Panc1 (cell line): ENCODE results near the gene SHISA9. TPM values are rescaled to one million over a fixed set of nuclear protein-coding genes. Genes with fewer than 3 reads are reported as not detected.

Source experiments
- ATAC-seq: fragments of 200-7000 bp; cut with Tn5 transposase; 2 replicates; pipeline ENCODE4 v1.9.1; 2020; ENCODE audit warnings: mild to moderate bottlenecking, moderate library complexity
- BruUV-seq: library from RNA; stranded (reverse); fragments of 400-500 nt; replicated peaks from 2 replicates; lab custom pipeline; 2021; lab: Mats Ljungman, UMichigan
- CTCF ChIA-PET: fragments of 300-600 bp; sonication (Branson Sonifier 250); formaldehyde crosslinking; loops from one replicate; lab custom pipeline; 2022; ENCODE audit warnings: antibody characterized with exemption; lab: Charles Lee
- POLR2A ChIA-PET: fragments of 300-600 bp; sonication (Branson Sonifier 250); formaldehyde crosslinking; loops from one replicate; lab custom pipeline; 2022; ENCODE audit warnings: antibody characterized with exemption; lab: Charles Lee
- DNase-seq: peaks from one replicate; pipeline ENCODE4 v3.0.0-alpha.2; 2010; ENCODE audit warnings: low read depth, low spot score
- H3K27ac ChIP-seq: 2 replicates; pipeline ENCODE4 v1.5.1; 2011; ENCODE audit warnings: mild to moderate bottlenecking, low read length, inconsistent platforms
- H3K27me3 ChIP-seq: fragments of 200-500 bp; sonication (Bioruptor generic); 2 replicates; pipeline ENCODE4 v1.6.0; 2014; ENCODE audit warnings: low read length, inconsistent platforms; ENCODE audit not compliant: control insufficient read depth, insufficient read depth
- H3K36me3 ChIP-seq: fragments of 200-500 bp; sonication (Bioruptor generic); 2 replicates; pipeline ENCODE4 v1.5.1; 2014; ENCODE audit warnings: inconsistent platforms, mild to moderate bottlenecking, low read length, moderate library complexity; ENCODE audit not compliant: control insufficient read depth, insufficient read depth
- H3K4me1 ChIP-seq: 2 replicates; pipeline ENCODE4 v1.5.1; 2011; ENCODE audit warnings: inconsistent platforms, mild to moderate bottlenecking, low read length, moderate library complexity; ENCODE audit not compliant: control insufficient read depth, insufficient read depth
- H3K4me3 ChIP-seq, 2 experiments: 2 replicates each; pipeline ENCODE4 v1.5.1; 2011 to 2012; ENCODE audit warnings: low read depth in 2 of 2, low read length in 2 of 2, mild to moderate bottlenecking in 2 of 2, inconsistent platforms in 1 of 2, moderate library complexity in 1 of 2
- H3K9me3 ChIP-seq: fragments of 200-500 bp; sonication (Bioruptor generic); 2 replicates; pipeline ENCODE4 v1.5.1; 2014; ENCODE audit warnings: low read depth, mild to moderate bottlenecking, inconsistent platforms, low read length, moderate library complexity; ENCODE audit not compliant: control insufficient read depth, insufficient read depth
- POLR2AphosphoS5 ChIP-seq: IDR thresholded peaks from 2 replicates; pipeline ENCODE4 v1.6.1; 2012; ENCODE audit warnings: mild to moderate bottlenecking, low read depth, low read length, moderate library complexity
- REST ChIP-seq, 2 experiments: IDR thresholded peaks; 2 replicates each; pipeline ENCODE4 v1.6.1; 2011 to 2012; ENCODE audit warnings: low read depth in 2 of 2, control low read depth in 1 of 2, low read length in 1 of 2, mild to moderate bottlenecking in 1 of 2, moderate library complexity in 1 of 2; ENCODE audit not compliant: insufficient read depth in 1 of 2
- SIN3A ChIP-seq: IDR thresholded peaks from 2 replicates; pipeline ENCODE4 v1.6.1; 2012; ENCODE audit warnings: low read depth, mild to moderate bottlenecking, low read length, moderate library complexity, borderline replicate concordance; ENCODE audit not compliant: insufficient read depth
- TCF7L2 ChIP-seq: IDR thresholded peaks from 2 replicates; pipeline ENCODE4 v1.6.1; 2011; ENCODE audit warnings: mild to moderate bottlenecking, low read depth, low read length, inconsistent platforms
- in situ Hi-C: cut with HindIII; loops from 2 replicates; pipeline ENCODE4 v1.10.0; 2016; ENCODE audit warnings: low sequenced_read_pairs, low pct_unique_long_range_greater_than_20kb
- intact Hi-C: fragments of 100-400 bp; cut with micrococcal nuclease; formaldehyde crosslinking; loops from one replicate; pipeline ENCODE4 v1.10.0; 2022; ENCODE audit not compliant: unreplicated experiment
- total RNA-seq: library from RNA; stranded (reverse); gene quantifications from one replicate; pipeline ENCODE4 v1.2.1, GENCODE V29; 2021; ENCODE audit not compliant: unreplicated experiment
- TF ChIP-seq, protein P1 (sequence below): fragments of 450-650 bp; IDR thresholded peaks from 2 replicates; pipeline ENCODE4 v1.5.1; 2017; ENCODE audit warnings: mild to moderate bottlenecking

The SHISA9 gene
- total RNA-seq, 1 experiment from 2014 or later, result 0.10 TPM

GRCh38 chr16:12881740-12882139, 19.7 kb upstream of the SHISA9 start:
- Histone ChIP-seq H3K27me3 (no peaks in the 10 kb centered on the region), H3K4me3 (no peak overlapping the region), H3K27ac (no peak overlapping the region), H3K9me3 (no peaks in the 10 kb centered on the region), H3K36me3 (no peaks in the 10 kb centered on the region), H3K4me1 (no peaks in the 10 kb centered on the region)
- CTCF ChIA-PET, result no interaction called here
- intact Hi-C loops, result no loop called here
- in situ Hi-C loops, result no loop called here
- ATAC-seq (no peak), DNase-seq (no peak)
- no TSS peak for BruUV-seq
- POLR2A ChIA-PET, result no interaction called here
- no peak for TF ChIP-seq REST (IDR thresholded peaks at IDR 0.05; ENCODE audit: insufficient read depth in 1 of 2, low read depth in 2 of 2, low read length in 1 of 2)
- no peak for TF ChIP-seq POLR2AphosphoS5
- TF ChIP-seq, protein P1, sequence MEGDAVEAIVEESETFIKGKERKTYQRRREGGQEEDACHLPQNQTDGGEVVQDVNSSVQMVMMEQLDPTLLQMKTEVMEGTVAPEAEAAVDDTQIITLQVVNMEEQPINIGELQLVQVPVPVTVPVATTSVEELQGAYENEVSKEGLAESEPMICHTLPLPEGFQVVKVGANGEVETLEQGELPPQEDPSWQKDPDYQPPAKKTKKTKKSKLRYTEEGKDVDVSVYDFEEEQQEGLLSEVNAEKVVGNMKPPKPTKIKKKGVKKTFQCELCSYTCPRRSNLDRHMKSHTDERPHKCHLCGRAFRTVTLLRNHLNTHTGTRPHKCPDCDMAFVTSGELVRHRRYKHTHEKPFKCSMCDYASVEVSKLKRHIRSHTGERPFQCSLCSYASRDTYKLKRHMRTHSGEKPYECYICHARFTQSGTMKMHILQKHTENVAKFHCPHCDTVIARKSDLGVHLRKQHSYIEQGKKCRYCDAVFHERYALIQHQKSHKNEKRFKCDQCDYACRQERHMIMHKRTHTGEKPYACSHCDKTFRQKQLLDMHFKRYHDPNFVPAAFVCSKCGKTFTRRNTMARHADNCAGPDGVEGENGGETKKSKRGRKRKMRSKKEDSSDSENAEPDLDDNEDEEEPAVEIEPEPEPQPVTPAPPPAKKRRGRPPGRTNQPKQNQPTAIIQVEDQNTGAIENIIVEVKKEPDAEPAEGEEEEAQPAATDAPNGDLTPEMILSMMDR, result no peak
- TF ChIP-seq TCF7L2, result no peak
- no peak for TF ChIP-seq SIN3A

DNA sequence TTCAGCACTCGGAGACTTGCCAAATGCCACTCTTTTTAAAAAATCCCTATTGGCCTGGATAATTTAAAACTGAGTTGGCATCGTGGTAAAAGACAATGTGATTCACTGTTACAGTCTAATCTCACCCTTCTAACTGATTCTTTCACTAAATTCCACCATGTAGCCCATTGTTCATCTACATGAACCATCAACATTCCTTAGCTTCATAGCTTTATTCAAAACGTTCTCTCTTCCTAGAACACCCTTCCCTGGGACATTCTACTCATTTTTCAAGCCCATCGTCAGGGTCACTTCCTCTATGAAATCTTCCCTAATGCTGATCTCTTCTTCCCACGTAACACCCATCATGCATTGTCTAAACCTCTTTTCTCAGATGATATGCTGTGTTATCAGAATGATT, 15.7 kb upstream of the SHISA9 start:
- ChIA-PET POLR2A (no interaction called here), CTCF (no interaction called here)
- intact Hi-C loops, result no loop called here
- no peak overlapping the region for H3K27ac ChIP-seq
- ATAC-seq, result no peak
- no peaks in the 10 kb centered on the region for H3K4me1 ChIP-seq
- no peaks in the 10 kb centered on the region for H3K9me3 ChIP-seq
- TF ChIP-seq TCF7L2 (no peak), POLR2AphosphoS5 (no peak), REST (IDR thresholded peaks at IDR 0.05; ENCODE audit: insufficient read depth in 1 of 2, low read depth in 2 of 2, low read length in 1 of 2) (no peak)
- TF ChIP-seq, protein P1, result no peak
- no peaks in the 10 kb centered on the region for H3K36me3 ChIP-seq
- H3K27me3 ChIP-seq, result no peaks in the 10 kb centered on the region
- BruUV-seq, result no TSS peak
- in situ Hi-C loops, result no loop called here
- no peak overlapping the region for H3K4me3 ChIP-seq
- no peak for DNase-seq
